ENCODE measurements around the gene FAAP20.
A peak's percentile ranks its signal among the peaks of the same experiment; 100 is the strongest.

The FAAP20 gene

GRCh38 chr1:2177946-2178538 is 16.5 kb downstream of the FAAP20 start:
- DNase-seq (ENCODE audit: low spot score) = no peak

- DNase-seq (ENCODE audit: low spot score) = no peak
Observed at GRCh38 chr1:2177541-2177940, 17.0 kb downstream of the FAAP20 start.

- DNase-seq (ENCODE audit: low spot score) = no peak
Observed at GRCh38 chr1:2176615-2177014, 18.0 kb downstream of the FAAP20 start.

- DNase-seq (ENCODE audit: low spot score) = no peak
Observed at GRCh38 chr1:2175681-2176454, 18.7 kb downstream of the FAAP20 start.

GRCh38 chr1:2175055-2175414 is 19.5 kb downstream of the FAAP20 start:
- no peak for DNase-seq (ENCODE audit: low spot score)

- DNase-seq (ENCODE audit: low spot score) = peak; percentile 98
Observed at GRCh38 chr1:2174348-2175054, 20.1 kb downstream of the FAAP20 start.

- DNase-seq (ENCODE audit: low spot score) = no peak
Observed at GRCh38 chr1:2173546-2174347, 20.8 kb downstream of the FAAP20 start.

- DNase-seq (ENCODE audit: low spot score) = no peak
Observed at GRCh38 chr1:2172551-2173146, 21.9 kb downstream of the FAAP20 start.

- no peak for DNase-seq (ENCODE audit: low spot score)
Observed at GRCh38 chr1:2172012-2172411, 22.6 kb downstream of the FAAP20 start.

- DNase-seq (ENCODE audit: low spot score) = no peak
Observed at GRCh38 chr1:2170211-2170610, 24.4 kb downstream of the FAAP20 start.

GRCh38 chr1:2169200-2169836 is 25.3 kb downstream of the FAAP20 start:
- no peak for DNase-seq (ENCODE audit: low spot score)

GRCh38 chr1:2168535-2168934 is 26.0 kb downstream of the FAAP20 start:
- no peak for DNase-seq (ENCODE audit: low spot score)

- no peak for DNase-seq (ENCODE audit: low spot score)
Observed at GRCh38 chr1:2168090-2168489, 26.5 kb downstream of the FAAP20 start.

- DNase-seq (ENCODE audit: low spot score) = no peak
Observed at GRCh38 chr1:2166695-2167094, 27.9 kb downstream of the FAAP20 start.

- no peak for DNase-seq (ENCODE audit: low spot score)
Observed at GRCh38 chr1:2166254-2166653, 28.3 kb downstream of the FAAP20 start.

- peak; percentile 78 for DNase-seq (ENCODE audit: low spot score)
Observed at GRCh38 chr1:2165646-2166045, 28.9 kb downstream of the FAAP20 start.

GRCh38 chr1:2163205-2163604 is 31.4 kb downstream of the FAAP20 start:
- no peak for DNase-seq (ENCODE audit: low spot score)

- no peak for DNase-seq (ENCODE audit: low spot score)
Observed at GRCh38 chr1:2160451-2161300, 33.9 kb downstream of the FAAP20 start.

- DNase-seq (ENCODE audit: low spot score) = no peak
Observed at GRCh38 chr1:2159124-2159523, 35.4 kb downstream of the FAAP20 start.

GRCh38 chr1:2158272-2158671 is 36.3 kb downstream of the FAAP20 start:
- DNase-seq (ENCODE audit: low spot score) = no peak

- no peak for DNase-seq (ENCODE audit: low spot score)
Observed at GRCh38 chr1:2157856-2158255, 36.7 kb downstream of the FAAP20 start.

All from iPS-NIHi11 (cell line).